Nephron progenitor cell (in vitro differentiated cells): Measurements from ENCODE around the gene SUSD2.
"Not testable (repeated sequence)": the region's sequence is repeated elsewhere in the genome, so short reads cannot be mapped to it uniquely, and the experiment has no call there.

Experiments used
- DNase-seq: peaks from one replicate; pipeline ENCODE4 v3.0.0; 2021
- H3K27ac Mint-ChIP-seq: 2 replicates; pipeline ENCODE4 v1.8.0; 2021; ENCODE audit warnings: mild to moderate bottlenecking, moderate library complexity, mixed read lengths
- H3K27me3 Mint-ChIP-seq: 2 replicates; pipeline ENCODE4 v1.8.0; 2021; ENCODE audit warnings: mild to moderate bottlenecking, low read depth, mixed read lengths; ENCODE audit not compliant: poor library complexity
- H3K36me3 Mint-ChIP-seq: 2 replicates; pipeline ENCODE4 v1.8.0; 2021; ENCODE audit warnings: low read depth, mixed read lengths
- H3K4me1 Mint-ChIP-seq: 2 replicates; pipeline ENCODE4 v1.8.0; 2021; ENCODE audit warnings: mixed read lengths
- H3K4me3 Mint-ChIP-seq: 2 replicates; pipeline ENCODE4 v1.8.0; 2021; ENCODE audit warnings: mild to moderate bottlenecking, moderate library complexity, mixed read lengths
- H3K9me3 Mint-ChIP-seq: 2 replicates; pipeline ENCODE4 v1.8.0; 2021; ENCODE audit warnings: mild to moderate bottlenecking, moderate library complexity, mixed read lengths
- CTCF ChIP-seq: fragments of 200-600 bp; sonication (generic); IDR thresholded peaks from 2 replicates; pipeline ENCODE4 v1.5.0; 2021; ENCODE audit warnings: antibody characterized with exemption

The SUSD2 gene

GRCh38 chr22:24209016-24209415 is 27.7 kb downstream of the SUSD2 start:
- no peak for DNase-seq
- H3K27me3 Mint-ChIP-seq = peaks cover 3% of the 10 kb centered on the region
- peaks cover 27% of the 10 kb centered on the region for H3K9me3 Mint-ChIP-seq
- no peak overlapping the region for H3K27ac Mint-ChIP-seq
- H3K4me3 Mint-ChIP-seq = no peak overlapping the region
- peaks cover 43% of the 10 kb centered on the region for H3K4me1 Mint-ChIP-seq
- peaks cover 10% of the 10 kb centered on the region for H3K36me3 Mint-ChIP-seq
- TF ChIP-seq CTCF = no peak

- peaks cover 20% of the 10 kb centered on the region for H3K9me3 Mint-ChIP-seq
- H3K27ac Mint-ChIP-seq = no peak overlapping the region
- peaks cover 10% of the 10 kb centered on the region for H3K36me3 Mint-ChIP-seq
- no peak for DNase-seq
- H3K4me3 Mint-ChIP-seq = no peak overlapping the region
- TF ChIP-seq CTCF = no peak
- peaks cover 43% of the 10 kb centered on the region for H3K4me1 Mint-ChIP-seq
- peaks cover 3% of the 10 kb centered on the region for H3K27me3 Mint-ChIP-seq
Measured at GRCh38 chr22:24209687-24210086, 28.4 kb downstream of the SUSD2 start.

GRCh38 chr22:24210409-24210808 is 29.1 kb downstream of the SUSD2 start:
- H3K36me3 Mint-ChIP-seq, H3K27me3 Mint-ChIP-seq, H3K27ac Mint-ChIP-seq, H3K4me3 Mint-ChIP-seq, DNase-seq: not testable (repeated sequence)
- H3K4me1 Mint-ChIP-seq = peaks cover 43% of the 10 kb centered on the region
- peaks cover 13% of the 10 kb centered on the region for H3K9me3 Mint-ChIP-seq

- H3K9me3 Mint-ChIP-seq, H3K27me3 Mint-ChIP-seq, DNase-seq, H3K4me3 Mint-ChIP-seq, H3K36me3 Mint-ChIP-seq: not testable (repeated sequence)
- Mint-ChIP-seq H3K4me1 (peaks cover 40% of the 10 kb centered on the region), H3K27ac (peak overlapping the region; percentile 71)
Measured at GRCh38 chr22:24211716-24212115, 30.4 kb downstream of the SUSD2 start.

- not testable (repeated sequence) for H3K36me3 Mint-ChIP-seq, H3K27me3 Mint-ChIP-seq, H3K9me3 Mint-ChIP-seq, H3K4me3 Mint-ChIP-seq, H3K27ac Mint-ChIP-seq, DNase-seq
- peaks cover 26% of the 10 kb centered on the region for H3K4me1 Mint-ChIP-seq
Measured at GRCh38 chr22:24213111-24213510, 31.8 kb downstream of the SUSD2 start.

GRCh38 chr22:24214467-24215285 is 33.4 kb downstream of the SUSD2 start:
- no peak for DNase-seq
- H3K27me3 Mint-ChIP-seq = peaks cover 3% of the 10 kb centered on the region
- TF ChIP-seq CTCF = no peak
- H3K27ac Mint-ChIP-seq = no peak overlapping the region
- peaks cover 19% of the 10 kb centered on the region for H3K4me1 Mint-ChIP-seq
- H3K36me3 Mint-ChIP-seq = no peaks in the 10 kb centered on the region
- H3K9me3 Mint-ChIP-seq = no peaks in the 10 kb centered on the region
- no peak overlapping the region for H3K4me3 Mint-ChIP-seq

- Mint-ChIP-seq H3K27me3 (peaks cover 6% of the 10 kb centered on the region), H3K27ac (no peak overlapping the region), H3K36me3 (no peaks in the 10 kb centered on the region), H3K9me3 (no peaks in the 10 kb centered on the region), H3K4me3 (no peak overlapping the region), H3K4me1 (peaks cover 6% of the 10 kb centered on the region)
- no peak for TF ChIP-seq CTCF
- no peak for DNase-seq
Measured at GRCh38 chr22:24216541-24217209, 35.4 kb downstream of the SUSD2 start.
